ENCODE results near the gene FANCD2OS. TPM values are rescaled to one million over a fixed set of nuclear protein-coding genes. Genes with fewer than 3 reads are reported as not detected.

FANCD2OS gene
- total RNA-seq, 4 donors from 2014 or later = not detected

- peaks cover 6 to 51% of the 10 kb centered on the region in 2 donors for H3K36me3 ChIP-seq
- in situ Hi-C loops (cut with MboI; ENCODE audit: low sequenced_read_pairs in 4 of 4) = no loop called here
- H3K27ac ChIP-seq = no peak overlapping the region
- no peak for TF ChIP-seq CTCF (IDR thresholded peaks at IDR 0.05 in 4 of 5, conservative IDR thresholded peaks at IDR 0.05 in 1 of 5)
- no peak for TF ChIP-seq POLR2A (IDR thresholded peaks at IDR 0.05)
- intact Hi-C loops (cut with DNase I; ENCODE audit: low total_unique reads) = no loop called here
- H3K9me3 ChIP-seq = no peaks in the 10 kb centered on the region
- H3K27me3 ChIP-seq = no peaks in the 10 kb centered on the region
- DNase-seq (no peak), ATAC-seq (no peak)
- no peak overlapping the region for H3K4me3 ChIP-seq
- peaks cover 0 to 2% of the 10 kb centered on the region in 2 donors for H3K4me1 ChIP-seq
Measured at GRCh38 chr3:10122724-10123123, 14.7 kb upstream of the FANCD2OS start.

- peaks cover 15 to 16% of the 10 kb centered on the region in 2 donors for H3K4me1 ChIP-seq
- H3K9me3 ChIP-seq = no peaks in the 10 kb centered on the region
- H3K27me3 ChIP-seq = no peaks in the 10 kb centered on the region
- DNase-seq (no peak), ATAC-seq (no peak)
- no peak overlapping the region for H3K4me3 ChIP-seq
- peaks cover under 1 to 34% of the 10 kb centered on the region in 2 donors for H3K36me3 ChIP-seq
- in situ Hi-C loops (cut with MboI; ENCODE audit: low sequenced_read_pairs in 4 of 4) (no loop called here), intact Hi-C loops (cut with DNase I; ENCODE audit: low total_unique reads) (no loop called here)
- TF ChIP-seq CTCF (IDR thresholded peaks at IDR 0.05 in 4 of 5, conservative IDR thresholded peaks at IDR 0.05 in 1 of 5) (no peak), POLR2A (IDR thresholded peaks at IDR 0.05) (no peak)
- H3K27ac ChIP-seq = no peak overlapping the region
Measured at GRCh38 chr3:10121064-10121463, 13.0 kb upstream of the FANCD2OS start.

- Histone ChIP-seq H3K27ac (no peak overlapping the region), H3K27me3 (no peaks in the 10 kb centered on the region), H3K4me1 (peaks cover 15 to 16% of the 10 kb centered on the region in 2 donors), H3K4me3 (no peak overlapping the region), H3K36me3 (peaks cover 0 to 17% of the 10 kb centered on the region in 2 donors), H3K9me3 (no peaks in the 10 kb centered on the region)
- DNase-seq = no peak
- TF ChIP-seq CTCF (IDR thresholded peaks at IDR 0.05 in 4 of 5, conservative IDR thresholded peaks at IDR 0.05 in 1 of 5) (no peak), POLR2A (IDR thresholded peaks at IDR 0.05) (no peak)
- in situ Hi-C loops (cut with MboI; ENCODE audit: low sequenced_read_pairs in 4 of 4) (no loop called here), intact Hi-C loops (cut with DNase I; ENCODE audit: low total_unique reads) (loop anchor here (10.0 kb wide), 1 partner anchor 105 kb away; no protein-coding TSS in a partner anchor)
- no peak for ATAC-seq
Measured at GRCh38 chr3:10119376-10119775, 11.3 kb upstream of the FANCD2OS start.

- H3K4me3 ChIP-seq = peak overlapping the region in 3 of 4 donors; percentile 79 to 92 (median 86)
- H3K9me3 ChIP-seq = no peaks in the 10 kb centered on the region
- DNase-seq (no peak), ATAC-seq (no peak)
- in situ Hi-C loops (cut with MboI; ENCODE audit: low sequenced_read_pairs in 4 of 4) (no loop called here), intact Hi-C loops (cut with DNase I; ENCODE audit: low total_unique reads) (loop anchor here (1.0 to 10.0 kb wide), 2 partner anchors 91 to 108 kb away; partner anchors contain the start of gene FANCD2)
- no peak overlapping the region for H3K27ac ChIP-seq
- no peaks in the 10 kb centered on the region for H3K27me3 ChIP-seq
- TF ChIP-seq POLR2A (IDR thresholded peaks at IDR 0.05) (no peak), CTCF (IDR thresholded peaks at IDR 0.05 in 4 of 5, conservative IDR thresholded peaks at IDR 0.05 in 1 of 5) (no peak)
- peaks cover 0 to 12% of the 10 kb centered on the region in 2 donors for H3K36me3 ChIP-seq
- H3K4me1 ChIP-seq = peaks cover 15 to 16% of the 10 kb centered on the region in 2 donors
Measured at GRCh38 chr3:10116928-10117327, 8.9 kb upstream of the FANCD2OS start.

- Histone ChIP-seq H3K4me1 (peaks cover 15 to 16% of the 10 kb centered on the region in 2 donors), H3K27ac (peak overlapping the region; percentile 72 to 89 (median 78)), H3K27me3 (no peaks in the 10 kb centered on the region), H3K36me3 (peaks cover 0 to 8% of the 10 kb centered on the region in 2 donors), H3K9me3 (no peaks in the 10 kb centered on the region), H3K4me3 (peak overlapping the region; percentile 79 to 97 (median 89))
- ATAC-seq (no peak), DNase-seq (no peak)
- in situ Hi-C loops (cut with MboI; ENCODE audit: low sequenced_read_pairs in 4 of 4) = no loop called here
- TF ChIP-seq CTCF (IDR thresholded peaks at IDR 0.05 in 4 of 5, conservative IDR thresholded peaks at IDR 0.05 in 1 of 5) (no peak), POLR2A (IDR thresholded peaks at IDR 0.05) (no peak)
- intact Hi-C loops (cut with DNase I; ENCODE audit: low total_unique reads) = loop anchor here (1.0 to 10.0 kb wide), 2 partner anchors 90 to 109 kb away; partner anchors contain the start of gene FANCD2
Measured at GRCh38 chr3:10116138-10116460, 8.0 kb upstream of the FANCD2OS start.
